ENCODE data around the gene NUP85.
"Not testable (repeated sequence)": the region's sequence is repeated elsewhere in the genome, so short reads cannot be mapped to it uniquely, and the experiment has no call there.

Gene NUP85

DNA sequence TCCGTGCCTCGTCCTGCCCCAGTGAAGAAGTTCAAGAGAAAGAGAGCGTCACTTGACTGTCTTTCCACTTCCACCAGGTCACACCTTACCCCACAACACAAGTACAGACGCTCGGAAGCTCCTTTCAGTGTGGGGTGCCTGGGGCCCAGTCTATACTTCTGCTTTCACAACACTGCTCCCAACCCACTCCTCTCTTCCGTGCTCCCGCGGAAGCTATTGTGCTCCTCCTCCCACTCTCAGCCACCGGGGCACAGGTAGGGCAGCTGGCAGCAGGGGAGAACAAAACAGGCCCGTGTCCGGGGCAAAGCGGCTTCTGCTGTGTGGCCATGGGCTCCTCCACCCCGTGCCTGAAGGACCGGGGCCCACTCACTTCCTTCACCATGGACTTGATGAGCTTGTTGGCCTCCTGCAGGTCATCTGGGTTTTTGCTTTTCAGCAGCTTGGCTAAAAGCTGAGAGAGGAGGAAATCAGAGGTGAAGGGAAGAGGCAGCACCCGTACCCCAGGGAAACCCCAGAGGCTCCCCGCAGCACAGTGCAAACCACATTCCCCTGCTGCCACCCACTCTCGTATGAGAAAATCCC, 37.1 kb downstream of the NUP85 start:
- peak; percentile 35 for DNase-seq

DNA sequence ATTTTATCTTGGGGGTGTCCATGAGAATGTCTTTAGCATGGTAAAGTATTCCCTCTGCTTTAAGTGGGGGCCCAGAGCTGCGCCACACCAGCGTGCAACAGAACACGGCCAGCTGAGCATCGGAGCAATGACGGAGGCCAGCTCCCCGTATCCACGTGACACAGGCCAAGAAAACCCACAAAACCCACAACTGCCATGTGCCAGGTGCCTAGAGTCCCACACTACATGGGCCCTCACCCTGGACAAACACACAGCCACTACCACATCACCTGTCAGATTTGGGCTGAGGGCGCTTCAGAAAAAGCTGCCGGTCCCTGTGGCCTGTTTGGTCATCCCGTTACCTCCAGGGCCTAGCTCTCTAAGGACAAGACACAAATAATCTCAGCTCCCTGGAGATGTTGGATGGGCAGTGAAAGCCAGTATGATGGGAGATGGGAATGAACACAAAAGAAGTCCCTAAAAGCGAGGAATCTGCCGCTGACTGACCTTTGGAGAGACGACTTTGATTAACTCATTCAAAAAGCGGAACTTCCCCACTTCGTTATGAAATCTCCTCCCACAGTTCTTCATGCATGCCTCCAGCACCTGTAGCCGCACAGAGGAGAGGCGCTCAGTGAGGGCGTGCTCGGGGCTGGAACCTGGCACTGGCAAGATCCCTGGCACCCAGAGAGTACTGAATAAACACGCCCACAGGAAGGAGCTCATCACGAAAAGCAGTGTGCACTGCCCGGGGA, 38.8 kb downstream of the NUP85 start:
- no peak for DNase-seq

DNA sequence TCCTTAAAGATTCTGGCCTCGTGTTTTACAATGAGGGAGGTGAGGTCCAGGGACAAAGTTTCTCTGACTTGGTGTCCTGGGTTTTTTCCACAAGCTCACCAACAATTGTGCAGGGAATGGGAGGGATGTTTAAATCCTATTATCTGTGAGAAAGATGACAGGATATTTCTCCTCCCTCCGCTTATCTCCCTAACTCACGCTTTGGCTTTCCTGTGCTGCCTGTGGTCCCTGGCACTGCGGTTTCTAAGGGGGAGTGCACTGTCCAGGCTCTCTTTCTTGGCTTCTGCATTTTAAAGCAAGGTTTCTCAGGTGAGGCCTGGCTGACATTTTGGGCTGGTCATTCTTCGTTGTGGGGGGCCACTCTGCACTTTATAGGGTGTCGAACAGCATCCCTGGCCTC, 39.5 kb downstream of the NUP85 start:
- no peak for DNase-seq

DNA sequence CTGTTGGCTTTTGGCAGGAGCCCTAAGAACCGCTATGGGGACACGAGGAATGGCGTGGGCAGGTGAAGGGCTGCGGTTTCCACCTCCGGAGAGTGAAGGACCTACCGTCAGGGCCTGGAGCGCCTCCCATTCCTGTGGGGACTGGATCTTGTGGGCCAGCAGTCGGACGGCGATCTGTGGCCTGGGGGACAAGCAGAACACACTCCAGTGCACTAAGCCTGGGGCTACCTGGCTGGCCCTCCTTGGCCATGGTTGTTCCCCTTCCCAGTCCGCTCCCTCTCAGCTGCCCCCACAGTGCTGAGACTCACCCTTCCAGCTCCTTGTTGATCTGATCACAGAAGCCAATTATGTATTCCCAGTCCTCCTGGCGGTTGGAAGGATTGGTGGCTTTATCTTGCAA, 40.9 kb downstream of the NUP85 start:
- DNase-seq = no peak

DNA sequence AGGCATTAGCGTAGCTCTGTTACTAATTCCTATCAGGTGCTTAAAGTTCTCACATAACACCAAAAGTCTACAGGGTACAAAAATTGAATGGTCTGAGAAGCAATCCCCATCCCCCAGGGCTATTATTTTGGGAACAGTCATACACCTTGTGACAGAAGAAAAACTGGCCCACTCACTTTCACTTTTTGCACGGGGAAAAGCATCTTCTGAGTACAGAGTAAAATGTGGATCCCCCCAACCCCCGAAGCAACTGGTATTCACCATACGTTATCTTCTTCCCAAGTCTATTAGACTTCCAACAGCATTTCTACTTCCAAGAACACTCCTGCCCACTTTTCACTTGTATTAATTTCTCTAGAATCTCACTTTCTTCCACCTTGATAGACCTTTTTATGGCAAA, 44.1 kb downstream of the NUP85 start:
- DNase-seq = no peak

DNA sequence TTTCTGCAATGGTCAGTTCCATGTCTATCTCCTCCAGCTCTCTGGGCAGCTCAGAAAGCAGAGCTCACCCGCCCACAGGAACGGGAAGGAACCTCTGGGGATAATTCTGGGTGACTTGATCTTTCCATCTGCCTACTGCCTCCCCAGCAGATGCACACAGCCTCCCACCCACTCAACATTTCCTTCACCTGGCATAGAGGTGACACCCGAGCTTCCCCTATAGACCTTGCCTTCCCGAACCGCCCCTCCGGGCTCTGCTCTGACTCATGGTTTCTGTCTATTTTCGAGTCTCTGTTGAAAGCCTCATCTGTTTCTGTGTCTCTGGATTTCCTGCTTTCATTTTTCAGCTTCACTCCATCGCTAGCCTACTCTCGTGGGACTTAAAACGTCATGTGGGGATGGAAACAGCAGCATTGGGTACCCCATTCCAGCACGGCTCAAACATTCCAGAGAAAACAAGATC, 44.6 kb downstream of the NUP85 start:
- peak; percentile 74 for DNase-seq

DNA sequence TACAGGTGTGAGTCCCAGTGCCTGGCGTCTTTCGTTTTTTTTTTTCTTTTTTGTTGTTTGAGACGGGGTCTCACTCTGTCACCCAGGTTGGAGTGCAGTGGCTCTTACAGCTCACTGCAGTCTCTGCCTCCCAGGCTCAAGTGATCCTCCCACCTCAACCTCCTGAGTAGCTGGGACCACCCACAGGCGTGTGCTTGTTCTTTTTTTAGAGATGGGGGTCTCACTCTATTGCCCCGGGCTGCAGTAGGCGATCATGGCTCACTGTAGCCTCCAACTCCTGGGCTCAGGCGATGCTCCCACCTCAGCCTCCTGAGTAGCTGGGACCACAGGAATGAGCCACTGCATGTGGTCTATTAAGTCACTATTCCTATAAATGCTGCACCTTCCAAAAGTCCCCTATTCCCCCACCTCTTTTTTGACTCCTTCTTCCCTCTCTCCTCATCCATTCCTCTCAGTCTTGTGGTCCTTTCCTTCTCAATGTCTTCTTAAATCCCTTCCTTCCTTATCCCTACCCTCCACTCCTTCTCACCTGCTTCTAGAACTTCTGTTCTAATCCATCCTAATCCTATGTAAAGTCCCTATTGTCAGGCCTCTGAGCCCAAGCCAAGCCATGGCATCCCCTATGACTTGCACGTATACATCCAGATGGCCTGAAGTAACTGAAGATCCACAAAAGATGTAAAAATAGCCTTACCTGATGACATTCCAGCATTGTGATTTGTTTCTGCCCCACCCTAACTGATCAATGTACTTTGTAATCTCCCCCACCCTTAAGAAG, 46.7 kb downstream of the NUP85 start:
- no peak for DNase-seq

DNA sequence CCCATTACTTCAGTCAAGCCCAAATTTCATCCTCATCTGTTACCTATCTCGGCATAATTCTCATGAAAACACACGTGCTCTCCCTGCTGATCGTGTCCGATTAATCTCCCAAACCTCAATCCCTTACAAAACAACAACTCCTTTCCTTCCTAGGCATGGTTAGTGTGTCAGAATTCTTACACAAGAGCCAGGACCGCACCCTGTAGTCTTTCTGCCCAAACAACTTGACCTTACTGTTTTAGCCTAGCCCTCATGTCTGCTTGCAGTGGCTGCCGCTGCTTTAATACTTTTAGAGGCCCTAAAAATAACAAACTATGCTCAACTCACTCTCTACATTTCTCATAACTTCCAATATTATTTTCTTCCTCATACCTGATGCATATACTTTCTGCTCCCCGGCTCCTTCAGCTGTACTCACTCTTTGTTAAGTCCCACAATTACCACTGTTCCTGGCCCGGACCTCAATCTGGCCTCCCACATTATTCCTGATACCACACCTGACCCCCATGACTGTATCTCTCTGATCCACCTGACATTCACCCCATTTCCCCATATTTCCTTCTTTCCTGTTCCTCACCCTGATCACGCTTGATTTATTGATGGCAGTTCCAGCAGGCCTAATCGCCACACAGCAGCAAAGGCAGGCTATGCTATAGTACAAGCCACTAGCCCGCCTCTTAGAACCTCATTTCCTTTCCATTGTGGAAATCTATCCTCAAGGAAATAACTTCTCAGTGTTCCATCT, 50.6 kb downstream of the NUP85 start:
- not testable (repeated sequence) for DNase-seq

DNA sequence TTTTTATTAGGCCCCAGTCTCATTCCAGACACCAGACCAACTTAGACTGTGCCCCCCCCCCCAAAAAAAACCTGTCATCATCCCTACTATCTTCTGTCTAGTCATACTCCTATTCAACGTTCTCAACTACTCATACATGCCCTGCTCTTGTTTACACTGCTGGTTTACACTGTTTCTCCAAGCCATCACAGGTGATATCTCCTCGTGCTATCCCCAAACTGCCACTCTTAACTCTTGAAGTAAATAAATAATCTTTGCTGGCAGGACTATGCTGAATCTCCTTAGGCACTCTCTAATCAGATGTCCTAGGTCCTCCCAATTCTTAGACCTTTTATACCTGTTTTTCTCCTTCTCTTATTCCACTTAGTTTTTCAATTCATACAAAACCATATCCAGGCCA, 51.7 kb downstream of the NUP85 start:
- not testable (repeated sequence) for DNase-seq

DNA sequence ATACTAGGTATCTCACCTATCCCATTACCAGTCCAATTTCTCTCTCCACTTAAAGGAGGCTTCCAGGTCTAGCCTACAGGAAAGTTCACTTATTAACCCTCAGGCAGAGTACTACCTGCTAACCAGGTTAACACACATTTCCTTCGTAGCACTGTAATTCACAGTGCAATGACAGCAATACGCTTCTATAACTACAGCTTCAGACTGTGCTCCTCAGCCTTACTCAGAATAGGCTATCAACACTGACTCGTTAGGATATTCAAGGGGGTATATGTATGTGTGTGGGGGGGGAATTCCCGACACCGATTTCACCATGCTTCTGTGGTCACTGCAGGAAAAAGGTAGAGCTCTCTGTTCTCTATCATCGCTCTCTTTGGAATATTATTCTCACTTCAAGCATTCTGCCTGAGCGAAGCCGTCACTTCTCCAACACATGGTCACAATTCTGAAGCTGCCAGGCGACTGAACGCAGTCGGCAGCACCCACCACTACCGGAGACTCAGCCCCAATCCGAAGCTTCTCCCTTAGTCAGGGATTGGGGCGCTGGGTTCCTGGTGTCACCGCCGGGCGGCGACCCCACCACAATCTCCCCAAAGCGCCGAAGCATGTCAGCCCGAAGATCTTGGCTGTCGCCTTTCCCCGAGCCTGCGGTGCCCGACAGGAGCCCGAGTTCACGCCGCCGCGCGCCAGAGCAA, 55.3 kb downstream of the NUP85 start:
- peak; percentile 40 for DNase-seq

DNA sequence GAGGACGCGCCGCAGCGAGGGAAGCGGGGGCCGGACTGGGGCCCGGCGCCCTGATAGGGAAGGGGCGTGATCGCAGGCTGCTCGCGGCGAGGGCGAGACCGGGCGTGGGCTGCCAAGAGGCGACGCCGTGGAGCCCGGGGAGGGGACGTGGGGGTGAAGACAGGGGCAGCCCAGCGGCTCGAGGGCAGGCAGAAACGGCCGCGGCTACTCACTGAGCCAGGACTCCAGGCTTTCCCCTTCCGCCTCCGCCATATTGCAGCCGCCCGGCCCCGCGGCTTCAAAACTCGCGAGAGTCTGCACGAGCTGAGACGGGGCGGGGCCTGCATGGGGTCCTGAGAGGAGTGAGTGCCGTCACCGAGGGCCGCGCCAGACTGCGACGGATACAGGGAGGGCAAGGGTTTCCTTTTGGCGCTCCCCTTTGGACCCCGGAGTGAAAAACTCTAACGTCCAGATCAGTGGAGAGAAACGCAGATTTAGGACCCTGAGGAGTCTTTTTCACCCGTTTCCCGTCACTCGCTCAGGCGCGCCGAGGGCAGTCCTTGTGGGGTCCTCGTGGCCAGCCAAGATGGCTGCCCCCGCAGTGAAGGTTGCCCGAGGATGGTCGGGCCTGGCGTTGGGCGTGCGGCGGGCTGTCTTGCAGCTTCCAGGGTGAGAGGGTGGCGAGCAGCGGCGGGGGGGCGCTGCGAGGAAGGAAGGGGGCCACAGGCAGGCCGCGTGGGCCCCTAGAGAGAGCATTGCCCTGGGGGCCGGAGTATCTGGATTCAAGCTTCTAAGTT, 56.0 kb downstream of the NUP85 start, which contains the start of the genes GGA3 and MRPS7:
Gene GGA3, minus strand, starts transcription at position 271 of the 776 bp plus-strand sequence. Its CDS starts 19 bp downstream, at position 252.
Gene MRPS7, plus strand, starts transcription at position 544 of the 776 bp plus-strand sequence. Its CDS starts 22 bp downstream, at position 566.
- peak; percentile 95 for DNase-seq

DNA sequence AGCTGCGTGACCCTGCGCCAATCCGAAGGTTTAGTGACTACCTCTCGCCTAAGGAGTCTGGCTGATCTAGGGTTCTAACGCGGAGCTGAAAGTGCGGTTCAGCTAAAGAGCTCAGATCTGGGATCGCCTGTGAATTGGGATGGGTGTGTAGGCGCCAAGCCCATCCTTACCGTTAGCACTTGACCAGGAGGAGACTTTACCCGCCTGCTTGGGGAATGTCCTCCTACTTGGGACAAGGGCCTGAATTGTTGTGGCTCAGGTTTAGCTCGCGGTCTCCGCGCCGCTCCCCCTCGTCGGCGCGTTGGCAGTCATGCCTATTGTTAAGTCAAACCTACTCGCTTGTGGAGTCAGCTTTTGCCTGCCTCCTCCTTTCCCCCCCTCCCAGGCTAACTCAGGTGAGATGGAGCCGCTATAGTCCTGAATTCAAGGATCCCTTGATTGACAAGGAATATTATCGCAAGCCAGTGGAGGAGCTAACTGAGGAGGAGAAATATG, 56.7 kb downstream of the NUP85 start:
- DNase-seq = no peak

DNA sequence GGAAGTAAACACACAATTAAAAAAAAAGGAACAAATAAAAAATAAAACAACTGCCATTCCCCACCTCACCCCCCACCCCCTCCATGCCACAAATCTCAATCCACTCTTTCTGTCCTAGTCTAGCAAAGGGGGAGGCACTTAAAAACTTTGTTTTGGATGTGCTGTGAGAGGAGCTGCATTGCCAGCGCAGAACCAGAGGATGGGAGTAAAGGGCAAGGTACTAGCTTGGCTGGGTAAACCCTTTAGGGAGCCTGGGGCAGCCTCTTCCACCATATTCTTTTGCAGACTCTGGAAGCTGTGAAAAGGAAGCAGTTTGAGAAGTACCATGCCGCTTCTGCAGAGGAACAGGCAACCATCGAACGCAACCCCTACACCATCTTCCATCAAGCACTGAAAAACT, 57.6 kb downstream of the NUP85 start:
- DNase-seq = no peak

DNA sequence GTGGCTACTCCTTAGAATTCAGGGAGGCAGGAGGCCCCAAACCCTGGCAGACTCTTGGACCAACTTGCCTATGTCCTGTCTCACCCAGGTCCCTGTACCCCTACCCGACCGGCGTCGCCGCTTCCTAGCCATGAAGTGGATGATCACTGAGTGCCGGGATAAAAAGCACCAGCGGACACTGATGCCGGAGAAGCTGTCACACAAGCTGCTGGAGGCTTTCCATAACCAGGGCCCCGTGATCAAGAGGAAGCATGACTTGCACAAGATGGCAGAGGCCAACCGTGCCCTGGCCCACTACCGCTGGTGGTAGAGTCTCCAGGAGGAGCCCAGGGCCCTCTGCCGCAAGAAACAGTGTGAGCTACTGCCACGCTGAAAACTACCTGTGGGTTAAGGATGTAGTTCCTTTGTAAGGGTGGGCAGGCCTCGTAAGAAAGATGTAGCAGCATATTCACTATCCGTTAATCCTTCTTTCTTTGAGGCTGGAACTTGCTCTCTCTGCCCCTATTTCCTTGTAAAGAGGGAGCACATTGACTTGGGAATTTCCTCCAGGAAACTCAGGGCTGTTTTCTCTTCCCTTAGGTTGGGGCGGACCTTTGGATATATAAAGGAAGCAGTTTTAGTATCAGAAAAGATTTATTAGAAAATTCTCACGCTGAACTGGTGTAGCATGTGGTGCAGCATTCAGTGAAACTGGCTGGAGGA, 60.3 kb downstream of the NUP85 start:
- no peak for DNase-seq

DNA sequence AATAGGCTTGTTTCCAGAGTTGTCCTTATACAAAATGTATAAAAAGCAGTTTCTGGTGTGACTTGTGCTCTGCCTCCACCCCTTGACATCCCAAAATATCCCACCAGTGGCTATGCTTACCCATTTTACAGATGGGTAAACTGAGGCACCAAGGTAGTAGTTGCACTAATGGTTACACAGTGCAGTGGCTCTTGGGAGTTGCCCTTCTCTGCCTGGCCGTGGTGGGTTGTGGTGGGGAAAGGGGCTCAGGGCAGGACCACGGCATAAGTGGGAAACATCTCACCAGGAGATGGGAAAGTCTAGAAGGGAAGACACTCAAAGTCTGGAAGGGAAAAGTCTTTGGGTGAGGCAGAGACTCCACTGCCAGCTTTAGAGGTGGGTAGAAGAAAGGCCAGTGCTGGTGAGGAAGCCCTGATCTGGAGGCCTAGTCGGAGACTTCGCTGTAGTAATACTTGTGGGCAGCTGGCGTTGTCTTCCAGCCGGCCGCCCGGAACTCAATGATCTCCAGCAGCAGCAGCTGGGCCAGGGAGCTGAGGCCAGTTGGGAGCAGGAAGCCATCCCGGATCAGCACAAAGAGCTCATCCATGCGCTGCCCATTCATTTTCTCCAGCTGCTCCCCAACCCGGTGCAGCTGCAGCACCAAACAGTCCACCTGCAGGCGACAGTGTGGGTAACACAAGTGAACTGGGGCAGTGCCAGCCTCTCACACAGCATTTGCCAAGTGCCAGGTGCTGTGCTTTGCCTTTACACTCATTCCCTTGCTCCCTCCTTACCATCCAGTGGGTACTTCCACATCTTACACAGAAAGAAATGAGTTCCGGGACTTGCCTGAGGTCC, 61.1 kb downstream of the NUP85 start:
- DNase-seq = no peak

DNA sequence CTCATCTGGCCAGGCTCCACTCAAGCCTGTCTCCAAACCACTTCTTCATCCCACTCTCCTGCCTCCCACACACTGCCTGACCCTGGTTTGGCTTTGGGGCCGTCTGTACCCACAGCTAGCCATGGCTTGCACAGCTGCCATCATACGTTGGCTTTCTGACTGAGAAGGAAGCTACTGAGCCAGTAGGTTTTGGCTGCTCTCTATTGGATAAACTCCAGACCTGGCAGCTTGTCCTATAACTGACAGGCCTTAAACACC, 61.6 kb downstream of the NUP85 start:
- no peak for DNase-seq

DNA sequence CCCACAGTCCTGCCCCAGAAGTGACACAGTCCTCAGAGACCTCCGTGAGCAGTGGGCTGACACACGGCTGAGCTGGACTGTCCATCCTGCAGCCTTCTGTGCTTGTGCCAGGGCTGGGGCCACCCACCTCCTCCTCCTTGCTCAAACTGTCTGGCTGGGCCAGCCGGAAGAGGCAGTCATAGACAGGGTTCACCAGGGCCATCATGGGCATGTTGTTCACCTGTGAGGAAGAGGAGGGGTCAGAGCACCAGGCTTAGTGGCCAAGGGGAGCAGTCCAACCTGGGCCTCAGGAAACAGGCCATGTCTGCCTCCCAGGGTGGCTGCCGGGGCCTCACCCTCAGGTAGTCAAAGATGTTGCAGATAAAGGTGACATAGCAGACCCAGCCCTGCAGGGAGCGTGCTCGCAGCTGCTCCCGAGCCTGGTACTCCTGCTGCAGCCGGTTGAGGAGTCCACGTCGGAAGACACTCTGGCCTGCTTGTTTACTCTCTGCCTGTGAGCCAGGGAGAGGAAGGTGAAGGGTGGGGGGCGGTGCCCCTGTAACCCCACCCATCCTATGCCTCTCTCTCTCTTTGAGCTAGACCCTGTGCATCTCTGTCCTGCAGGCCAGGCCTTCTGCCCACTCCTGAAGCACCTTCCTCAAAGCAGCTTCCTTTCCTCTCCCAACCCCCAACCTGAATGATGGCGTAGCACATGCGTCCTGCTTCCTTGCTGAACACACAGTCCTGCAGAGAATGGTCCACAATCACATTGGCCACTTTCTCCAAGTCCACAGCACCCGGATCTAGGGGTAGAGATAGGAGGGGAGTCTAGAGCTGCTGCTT, 62.1 kb downstream of the NUP85 start:
- no peak for DNase-seq

DNA sequence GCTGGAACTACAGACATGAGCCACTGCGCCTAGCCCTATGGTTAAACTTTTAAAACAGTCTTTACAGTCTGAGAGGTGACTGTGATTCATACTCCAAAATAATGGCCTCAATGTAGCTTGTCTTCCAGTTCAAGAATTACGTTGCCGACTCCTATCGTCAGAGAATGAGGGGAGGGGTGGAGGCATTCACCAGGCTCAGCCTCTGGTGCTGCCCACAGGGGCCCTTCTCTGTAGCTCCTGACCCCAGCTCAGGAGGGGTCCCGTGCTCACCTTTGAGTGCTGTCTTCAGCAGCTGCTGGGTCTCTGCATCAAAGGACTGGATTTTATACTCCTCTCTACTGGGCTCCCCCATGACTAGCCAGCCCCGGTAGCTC, 64.4 kb downstream of the NUP85 start:
- DNase-seq = no peak

Measured in activated CD4-positive, alpha-beta T cell treated with anti-CD3 and anti-CD28 coated beads, Interleukin-2, amount 50 U/mL, for 1 hour (primary cell).